Measurements from ENCODE around the gene GALT. TPM values are rescaled to one million over a fixed set of nuclear protein-coding genes. Genes with fewer than 3 reads are reported as not detected.
"Not testable (repeated sequence)": the region's sequence is repeated elsewhere in the genome, so short reads cannot be mapped to it uniquely, and the experiment has no call there.

Gene GALT
- polyA plus RNA-seq, 1 donor, result 83.9 TPM

DNA sequence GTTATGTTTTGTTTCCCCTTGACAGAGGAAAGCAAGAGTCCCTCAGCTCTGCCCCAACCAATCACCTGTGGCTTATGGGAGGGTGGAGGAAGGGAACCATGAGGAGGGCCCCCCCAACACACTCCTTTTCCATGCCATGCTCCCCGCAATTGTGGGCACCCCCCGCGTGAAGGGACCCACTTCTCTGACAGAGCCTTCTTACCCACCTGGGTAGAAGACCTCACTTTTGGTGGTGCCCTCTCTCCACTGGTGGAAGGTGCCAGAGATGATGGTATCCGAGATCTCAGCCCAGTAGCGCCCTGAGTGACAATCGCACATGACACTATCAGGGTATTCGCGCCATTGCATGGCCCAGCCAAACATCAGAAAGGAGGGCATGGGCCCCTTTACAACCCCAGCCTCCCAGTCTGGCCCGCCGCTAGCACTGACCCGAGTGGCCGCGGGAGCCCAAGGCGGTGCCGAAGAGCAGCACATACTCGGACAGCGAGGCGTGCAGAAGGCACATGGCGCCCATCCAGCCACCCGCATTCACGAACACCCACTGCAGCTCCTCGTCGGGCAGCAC is 9.6 kb upstream of the GALT start:
- DNase-seq, result no peak
- Histone ChIP-seq H3K36me3 (ENCODE audit: control insufficient read depth, insufficient read depth, low read length) (peaks cover 11% of the 10 kb centered on the region), H3K9me3 (ENCODE audit: control insufficient read depth, low read depth, low read length) (no peaks in the 10 kb centered on the region), H3K27ac (ENCODE audit: low read length) (no peak overlapping the region), H3K27me3 (ENCODE audit: control insufficient read depth, insufficient read depth, low read length) (no peaks in the 10 kb centered on the region), H3K4me3 (ENCODE audit: low read length) (peak overlapping the region; percentile 72), H3K4me1 (ENCODE audit: control insufficient read depth, insufficient read depth, low read length) (peaks cover 14% of the 10 kb centered on the region)
- no CpG with 5 or more reads among the region's 23 CpGs for WGBS (ENCODE audit: insufficient coverage, low lambda C conversion rate)

DNA sequence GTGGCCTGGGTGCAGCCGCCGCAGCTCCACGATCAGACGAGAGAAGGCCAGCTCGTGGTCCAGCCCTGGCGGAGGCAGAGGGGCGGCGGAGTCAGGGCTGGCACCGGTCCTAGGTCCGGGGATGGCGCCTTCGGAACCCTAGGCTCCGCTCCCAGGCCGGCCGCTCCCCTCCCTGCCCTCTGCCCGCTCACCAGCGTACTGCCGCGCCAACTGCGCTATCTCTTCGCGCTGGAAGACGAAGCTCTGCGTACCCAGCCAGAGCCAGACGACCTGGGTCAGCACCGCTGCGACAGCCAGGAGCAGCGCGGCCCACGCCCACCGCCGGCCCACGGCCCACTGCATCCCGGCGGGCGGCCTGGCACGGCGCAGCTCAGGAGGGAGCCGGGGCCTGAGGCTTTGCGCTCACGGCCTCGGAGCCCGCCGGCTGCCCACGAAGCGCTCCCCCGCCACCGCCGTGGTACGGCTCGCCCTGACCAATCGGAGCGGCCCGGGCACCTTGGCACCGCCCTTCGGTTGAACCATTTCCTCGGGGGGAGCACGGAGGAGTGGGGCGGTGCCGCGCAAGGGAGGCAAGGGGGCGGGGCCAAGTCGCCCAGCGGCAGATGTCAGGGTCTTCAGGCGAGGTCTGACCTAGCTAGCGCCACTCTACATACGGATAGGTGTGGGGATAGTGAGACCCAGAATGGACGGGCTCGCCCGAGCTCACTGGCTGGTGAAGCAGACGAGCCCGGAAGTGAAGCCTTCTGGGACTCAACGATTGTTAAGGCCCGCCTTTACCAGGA is 8.9 kb upstream of the GALT start, which contains the start of gene SIGMAR1:
Gene SIGMAR1 (minus strand): TSS at position 432 of the 782 bp plus-strand sequence. CDS start 90 bp downstream, at position 342.
- Histone ChIP-seq H3K27me3 (ENCODE audit: control insufficient read depth, insufficient read depth, low read length) (no peaks in the 10 kb centered on the region), H3K27ac (ENCODE audit: low read length) (peak within 1 kb of the TSS; percentile 71), H3K4me3 (ENCODE audit: low read length) (peak within 1 kb of the TSS; percentile 72), H3K36me3 (ENCODE audit: control insufficient read depth, insufficient read depth, low read length) (peaks cover 11% of the 10 kb centered on the region), H3K9me3 (ENCODE audit: control insufficient read depth, low read depth, low read length) (no peaks in the 10 kb centered on the region), H3K4me1 (ENCODE audit: control insufficient read depth, insufficient read depth, low read length) (peaks cover 14% of the 10 kb centered on the region)
- peak; percentile 90 to 97 for DNase-seq
- no CpG with 5 or more reads among the region's 74 CpGs for WGBS (ENCODE audit: insufficient coverage, low lambda C conversion rate)

- no peak for DNase-seq
- H3K4me1 ChIP-seq (ENCODE audit: control insufficient read depth, insufficient read depth, low read length), result peaks cover 14% of the 10 kb centered on the region
- H3K27ac ChIP-seq (ENCODE audit: low read length), result peak overlapping the region; percentile 71
- no peaks in the 10 kb centered on the region for H3K9me3 ChIP-seq (ENCODE audit: control insufficient read depth, low read depth, low read length)
- no peaks in the 10 kb centered on the region for H3K27me3 ChIP-seq (ENCODE audit: control insufficient read depth, insufficient read depth, low read length)
- H3K4me3 ChIP-seq (ENCODE audit: low read length), result peak overlapping the region; percentile 72
- peaks cover 11% of the 10 kb centered on the region for H3K36me3 ChIP-seq (ENCODE audit: control insufficient read depth, insufficient read depth, low read length)
- WGBS (ENCODE audit: insufficient coverage, low lambda C conversion rate), result 20% methylated on average over 2 of the region's 7 CpGs
These were observed 8.4 kb upstream of the GALT start for GRCh38 chr9:34638138-34638445.

GRCh38 chr9:34639322-34639721 is 7.2 kb upstream of the GALT start:
- not testable (repeated sequence) for H3K4me3 ChIP-seq (ENCODE audit: low read length); H3K27ac ChIP-seq (ENCODE audit: low read length); DNase-seq; H3K27me3 ChIP-seq (ENCODE audit: control insufficient read depth, insufficient read depth, low read length); H3K9me3 ChIP-seq (ENCODE audit: control insufficient read depth, low read depth, low read length)
- Histone ChIP-seq H3K4me1 (ENCODE audit: control insufficient read depth, insufficient read depth, low read length) (peaks cover 15% of the 10 kb centered on the region), H3K36me3 (ENCODE audit: control insufficient read depth, insufficient read depth, low read length) (peaks cover 11% of the 10 kb centered on the region)
- WGBS (ENCODE audit: insufficient coverage, low lambda C conversion rate), result 80% methylated on average over 1 of the region's 8 CpGs

DNA sequence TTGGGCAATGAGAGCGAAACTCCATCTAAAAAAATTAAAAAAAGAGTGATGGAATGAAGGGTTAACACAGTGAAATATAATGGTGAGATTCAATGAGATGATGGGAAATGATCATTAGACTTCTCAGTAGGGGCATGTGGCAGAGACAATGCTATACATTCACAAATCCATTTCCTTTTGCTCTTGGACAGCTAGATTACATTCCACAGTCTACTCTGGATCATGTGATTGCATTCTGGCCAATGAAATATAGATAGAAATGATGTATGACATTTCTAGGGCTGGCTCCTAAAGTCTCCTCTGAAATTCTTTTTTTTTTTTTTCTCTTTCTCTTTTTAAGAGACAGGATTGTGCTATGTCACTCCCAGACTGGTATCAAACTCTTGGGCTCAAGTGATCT is 3.8 kb upstream of the GALT start:
- Histone ChIP-seq H3K4me3 (ENCODE audit: low read length) (no peak overlapping the region), H3K4me1 (ENCODE audit: control insufficient read depth, insufficient read depth, low read length) (peaks cover 29% of the 10 kb centered on the region), H3K9me3 (ENCODE audit: control insufficient read depth, low read depth, low read length) (no peaks in the 10 kb centered on the region), H3K36me3 (ENCODE audit: control insufficient read depth, insufficient read depth, low read length) (no peaks in the 10 kb centered on the region), H3K27me3 (ENCODE audit: control insufficient read depth, insufficient read depth, low read length) (no peaks in the 10 kb centered on the region), H3K27ac (ENCODE audit: low read length) (no peak overlapping the region)
- no peak for DNase-seq
- no CpG with 5 or more reads among the region's 1 CpG for WGBS (ENCODE audit: insufficient coverage, low lambda C conversion rate)

DNA sequence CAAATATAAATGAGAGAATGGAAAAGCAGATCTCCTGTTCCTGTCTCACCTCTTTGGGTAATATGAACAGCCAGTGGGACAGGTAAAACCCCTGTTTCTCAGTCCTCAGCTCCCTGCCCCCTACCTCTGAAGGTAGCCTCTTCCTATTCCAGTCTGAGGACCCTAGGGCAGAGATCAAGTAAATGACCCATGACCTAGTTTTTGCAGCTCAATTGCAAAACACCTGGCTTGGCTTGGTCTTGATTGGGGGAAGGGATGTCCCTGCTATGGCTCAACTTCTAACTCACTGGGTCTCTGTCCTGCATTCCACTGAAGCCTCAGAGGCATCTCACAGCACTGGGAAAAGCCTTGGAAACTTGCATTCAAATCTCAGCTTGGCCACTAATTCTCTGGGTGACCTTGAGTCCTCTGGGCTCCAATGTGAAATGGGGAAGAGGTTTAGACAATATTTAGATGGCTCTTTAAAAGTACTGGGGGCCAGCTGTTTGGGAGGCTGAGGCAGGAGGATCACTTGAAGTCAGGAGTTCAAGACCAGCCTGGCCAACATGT is 1.6 kb upstream of the GALT start:
- H3K36me3 ChIP-seq (ENCODE audit: control insufficient read depth, insufficient read depth, low read length), result peaks cover 17% of the 10 kb centered on the region
- H3K4me3 ChIP-seq (ENCODE audit: low read length), result no peak overlapping the region
- H3K9me3 ChIP-seq (ENCODE audit: control insufficient read depth, low read depth, low read length), result no peaks in the 10 kb centered on the region
- H3K27ac ChIP-seq (ENCODE audit: low read length), result peak overlapping the region; percentile 33
- DNase-seq, result peak; percentile 81 to 87
- no peaks in the 10 kb centered on the region for H3K27me3 ChIP-seq (ENCODE audit: control insufficient read depth, insufficient read depth, low read length)
- H3K4me1 ChIP-seq (ENCODE audit: control insufficient read depth, insufficient read depth, low read length), result peaks cover 35% of the 10 kb centered on the region

GRCh38 chr9:34647084-34647403 is 569 bp downstream of the GALT start:
- Histone ChIP-seq H3K36me3 (ENCODE audit: control insufficient read depth, insufficient read depth, low read length) (peaks cover 22% of the 10 kb centered on the region), H3K9me3 (ENCODE audit: control insufficient read depth, low read depth, low read length) (no peaks in the 10 kb centered on the region), H3K27me3 (ENCODE audit: control insufficient read depth, insufficient read depth, low read length) (no peaks in the 10 kb centered on the region), H3K4me3 (ENCODE audit: low read length) (peak overlapping the region; percentile 84), H3K4me1 (ENCODE audit: control insufficient read depth, insufficient read depth, low read length) (peaks cover 46% of the 10 kb centered on the region), H3K27ac (ENCODE audit: low read length) (peak overlapping the region; percentile 91)
- WGBS (ENCODE audit: insufficient coverage, low lambda C conversion rate), result no CpG with 5 or more reads among the region's 8 CpGs
- DNase-seq, result no peak

DNA sequence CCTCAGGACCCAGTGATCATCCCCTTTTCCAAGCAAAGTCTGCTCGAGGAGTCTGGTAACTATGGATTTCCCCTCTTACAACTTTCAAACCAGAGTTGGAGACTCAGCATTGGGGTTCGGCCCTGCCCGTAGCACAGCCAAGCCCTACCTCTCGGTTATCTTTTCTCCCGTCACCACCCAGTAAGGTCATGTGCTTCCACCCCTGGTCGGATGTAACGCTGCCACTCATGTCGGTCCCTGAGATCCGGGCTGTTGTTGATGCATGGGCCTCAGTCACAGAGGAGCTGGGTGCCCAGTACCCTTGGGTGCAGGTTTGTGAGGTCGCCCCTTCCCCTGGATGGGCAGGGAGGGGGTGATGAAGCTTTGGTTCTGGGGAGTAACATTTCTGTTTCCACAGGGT is 1.2 kb downstream of the GALT start:
- Histone ChIP-seq H3K27ac (ENCODE audit: low read length) (peak overlapping the region; percentile 91), H3K4me1 (ENCODE audit: control insufficient read depth, insufficient read depth, low read length) (peaks cover 51% of the 10 kb centered on the region)
- DNase-seq, result peak in 1 of 2 donors; percentile 73

DNA sequence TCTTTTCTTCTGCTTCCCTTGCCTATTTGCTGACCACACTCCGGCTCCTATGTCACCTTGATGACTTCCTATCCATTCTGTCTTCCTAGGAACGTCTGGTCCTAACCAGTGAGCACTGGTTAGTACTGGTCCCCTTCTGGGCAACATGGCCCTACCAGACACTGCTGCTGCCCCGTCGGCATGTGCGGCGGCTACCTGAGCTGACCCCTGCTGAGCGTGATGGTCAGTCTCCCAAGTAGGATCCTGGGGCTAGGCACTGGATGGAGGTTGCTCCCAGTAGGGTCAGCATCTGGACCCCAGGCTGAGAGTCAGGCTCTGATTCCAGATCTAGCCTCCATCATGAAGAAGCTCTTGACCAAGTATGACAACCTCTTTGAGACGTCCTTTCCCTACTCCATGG is 2.2 kb downstream of the GALT start:
- H3K4me3 ChIP-seq (ENCODE audit: low read length), result no peak overlapping the region
- no peak for DNase-seq
- H3K9me3 ChIP-seq (ENCODE audit: control insufficient read depth, low read depth, low read length), result no peaks in the 10 kb centered on the region
- no CpG with 5 or more reads among the region's 8 CpGs for WGBS (ENCODE audit: insufficient coverage, low lambda C conversion rate)
- H3K4me1 ChIP-seq (ENCODE audit: control insufficient read depth, insufficient read depth, low read length), result peaks cover 62% of the 10 kb centered on the region
- no peaks in the 10 kb centered on the region for H3K27me3 ChIP-seq (ENCODE audit: control insufficient read depth, insufficient read depth, low read length)
- H3K36me3 ChIP-seq (ENCODE audit: control insufficient read depth, insufficient read depth, low read length), result peaks cover 22% of the 10 kb centered on the region
- H3K27ac ChIP-seq (ENCODE audit: low read length), result no peak overlapping the region

More for the DNA sequence above, 1.2 kb downstream of the GALT start:
- Histone ChIP-seq H3K4me3 (ENCODE audit: low read length) (peak overlapping the region; percentile 84), H3K27me3 (ENCODE audit: control insufficient read depth, insufficient read depth, low read length) (no peaks in the 10 kb centered on the region), H3K9me3 (ENCODE audit: control insufficient read depth, low read depth, low read length) (no peaks in the 10 kb centered on the region), H3K36me3 (ENCODE audit: control insufficient read depth, insufficient read depth, low read length) (peaks cover 22% of the 10 kb centered on the region)
- no CpG with 5 or more reads among the region's 10 CpGs for WGBS (ENCODE audit: insufficient coverage, low lambda C conversion rate)

DNA sequence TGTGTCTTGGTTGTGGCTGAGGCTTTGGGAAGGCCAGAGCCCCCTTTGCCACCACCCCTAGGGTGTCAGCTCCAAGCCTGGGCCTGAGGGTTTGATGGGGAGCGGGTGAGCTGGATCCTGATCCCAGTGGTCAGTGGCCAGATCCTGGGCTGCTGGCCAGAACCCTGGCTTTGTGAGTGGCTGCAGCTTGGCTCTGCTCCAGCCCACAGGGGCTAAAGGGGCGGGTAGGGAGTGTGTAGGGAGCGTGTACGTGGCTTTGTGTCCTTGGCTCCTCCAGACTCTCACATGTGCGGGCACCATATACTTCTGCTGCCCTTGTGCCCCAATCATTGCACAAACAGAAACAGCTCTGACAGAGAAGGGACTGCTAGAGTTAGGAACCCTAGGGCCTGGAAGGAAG is 4.3 kb downstream of the GALT start:
- Histone ChIP-seq H3K9me3 (ENCODE audit: control insufficient read depth, low read depth, low read length) (no peaks in the 10 kb centered on the region), H3K4me1 (ENCODE audit: control insufficient read depth, insufficient read depth, low read length) (peaks cover 57% of the 10 kb centered on the region), H3K27ac (ENCODE audit: low read length) (peak overlapping the region; percentile 75), H3K27me3 (ENCODE audit: control insufficient read depth, insufficient read depth, low read length) (no peaks in the 10 kb centered on the region), H3K36me3 (ENCODE audit: control insufficient read depth, insufficient read depth, low read length) (peaks cover 22% of the 10 kb centered on the region), H3K4me3 (ENCODE audit: low read length) (no peak overlapping the region)
- WGBS (ENCODE audit: insufficient coverage, low lambda C conversion rate), result no CpG with 5 or more reads among the region's 5 CpGs
- DNase-seq, result no peak

Data from large intestine (tissue), 3 donors.